Muscle of leg (tissue), 11 donors: ENCODE results near the gene LAMA1. TPM values are rescaled to one million over a fixed set of nuclear protein-coding genes. Genes with fewer than 3 reads are reported as not detected.

Experiments
- DNase-seq: peaks from one replicate; pipeline ENCODE4 v3.0.0; 2013
- H3K27ac ChIP-seq: one replicate; pipeline ENCODE4 v1.5.1; 2013; ENCODE audit warnings: mild to moderate bottlenecking, low read length, control low read depth
- H3K27me3 ChIP-seq: one replicate; pipeline ENCODE4 v1.6.1; 2013; ENCODE audit warnings: low read length; ENCODE audit not compliant: control insufficient read depth, insufficient read depth
- H3K36me3 ChIP-seq: one replicate; pipeline ENCODE4 v1.6.1; 2013; ENCODE audit warnings: low read length; ENCODE audit not compliant: control insufficient read depth, insufficient read depth
- H3K4me1 ChIP-seq: one replicate; pipeline ENCODE4 v1.6.1; 2013; ENCODE audit warnings: low read length; ENCODE audit not compliant: control insufficient read depth, insufficient read depth
- H3K4me3 ChIP-seq: one replicate; pipeline ENCODE4 v1.5.1; 2013; ENCODE audit warnings: low read length, control low read depth
- H3K9me3 ChIP-seq: replicated peaks from 2 replicates; pipeline ENCODE4 v1.6.1; 2013; ENCODE audit warnings: low read depth, low read length; ENCODE audit not compliant: control insufficient read depth
- WGBS: methylation state at CpG from one replicate; pipeline ENCODE4 v1.1.5; 2013; ENCODE audit warnings: missing lambda C conversion rate; ENCODE audit not compliant: insufficient coverage; 5-methylcytosine and 5-hydroxymethylcytosine counted together
- polyA plus RNA-seq, 8 donors: library from polyadenylated mRNA; unstranded; fragments of 120-200 nt; gene quantifications; one replicate each; pipeline versions ENCODE4 v1.2.1 to v1.2.3, GENCODE V29; 2013; ENCODE audit warnings: inconsistent platforms in 1 of 8, low replicate concordance in 1 of 8; ENCODE audit not compliant: insufficient read length in 8 of 8, insufficient read depth in 1 of 8
- total RNA-seq: library from RNA; stranded (reverse); fragments of 120-200 nt; gene quantifications from one replicate; pipeline ENCODE4 v1.2.4, GENCODE V29; 2013

The LAMA1 gene
- total and polyA plus RNA-seq, 9 donors, result 1.2 to 11.1 (median 3.4) TPM

DNA sequence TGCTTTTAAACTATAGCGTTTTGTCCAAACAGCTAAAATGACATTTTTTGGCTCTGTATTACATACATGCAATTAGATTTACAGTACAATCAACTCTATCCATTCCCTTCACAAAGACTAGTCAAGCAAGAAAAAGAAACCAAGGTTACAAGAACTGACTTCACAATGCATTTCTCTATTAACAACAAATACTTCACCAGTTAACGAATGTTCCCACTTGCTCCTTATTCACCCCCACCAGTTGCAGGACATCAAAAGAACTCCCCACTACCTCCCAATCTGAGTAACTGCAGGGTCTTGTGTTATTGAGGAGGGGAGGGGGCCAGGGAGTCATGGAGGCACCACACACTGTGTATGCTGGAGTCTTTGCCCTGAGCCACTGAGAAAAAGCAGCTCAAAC, 34.9 kb downstream of the LAMA1 start:
- H3K4me1 ChIP-seq, result no peaks in the 10 kb centered on the region
- H3K4me3 ChIP-seq, result no peak overlapping the region
- no peaks in the 10 kb centered on the region for H3K9me3 ChIP-seq
- DNase-seq, result no peak
- no peak overlapping the region for H3K27ac ChIP-seq
- 80% methylated on average over 1 of the region's 2 CpGs for WGBS
- no peaks in the 10 kb centered on the region for H3K36me3 ChIP-seq
- H3K27me3 ChIP-seq, result no peaks in the 10 kb centered on the region

DNA sequence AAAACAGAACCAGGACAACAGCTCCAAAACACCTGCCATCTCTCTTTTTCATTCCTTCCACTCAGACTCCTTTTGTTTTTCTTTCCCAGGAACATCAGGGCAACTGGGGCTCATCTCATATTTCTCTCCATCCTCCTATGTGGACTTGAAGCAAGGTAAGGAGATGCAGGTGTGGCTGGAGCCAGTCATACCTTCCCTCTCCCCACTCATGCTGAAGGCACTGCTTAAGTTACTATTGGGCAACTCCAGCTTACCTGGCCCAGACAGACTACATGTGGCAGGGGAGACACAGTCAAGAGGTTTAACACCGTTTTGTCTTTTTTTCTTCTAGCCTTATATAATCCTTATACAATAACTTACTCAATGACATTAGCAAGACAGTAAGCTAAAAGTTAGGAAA, 38.4 kb downstream of the LAMA1 start:
- Histone ChIP-seq H3K9me3 (no peaks in the 10 kb centered on the region), H3K36me3 (no peaks in the 10 kb centered on the region), H3K27me3 (no peaks in the 10 kb centered on the region), H3K4me3 (no peak overlapping the region), H3K4me1 (no peaks in the 10 kb centered on the region), H3K27ac (no peak overlapping the region)
- no CpG with 5 or more reads among the region's 1 CpG for WGBS
- DNase-seq, result no peak

DNA sequence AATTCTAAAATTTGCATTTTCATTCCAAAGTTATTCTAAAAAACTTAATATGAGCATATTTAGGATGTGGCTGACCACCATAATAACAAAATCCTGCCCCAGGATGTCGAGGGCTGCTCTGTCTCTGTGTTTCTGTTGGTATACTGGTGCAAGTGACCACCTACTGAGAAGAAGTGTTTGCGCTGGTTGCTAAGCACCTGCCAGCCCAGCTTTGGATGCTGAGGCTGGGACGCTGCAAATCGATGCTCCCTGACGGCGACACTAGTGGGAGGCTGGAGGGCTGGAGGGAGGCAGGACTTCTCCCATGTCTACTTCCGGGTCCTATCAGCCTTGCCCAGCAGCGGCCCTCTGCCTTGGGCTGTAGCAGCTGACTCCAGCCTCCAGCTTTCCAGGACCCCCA, 45.0 kb downstream of the LAMA1 start:
- no peak overlapping the region for H3K4me3 ChIP-seq
- 76% methylated on average over 5 of the region's 8 CpGs for WGBS
- no peaks in the 10 kb centered on the region for H3K27me3 ChIP-seq
- H3K27ac ChIP-seq, result no peak overlapping the region
- H3K36me3 ChIP-seq, result no peaks in the 10 kb centered on the region
- DNase-seq, result no peak
- peaks cover 2% of the 10 kb centered on the region for H3K9me3 ChIP-seq
- no peaks in the 10 kb centered on the region for H3K4me1 ChIP-seq

DNA sequence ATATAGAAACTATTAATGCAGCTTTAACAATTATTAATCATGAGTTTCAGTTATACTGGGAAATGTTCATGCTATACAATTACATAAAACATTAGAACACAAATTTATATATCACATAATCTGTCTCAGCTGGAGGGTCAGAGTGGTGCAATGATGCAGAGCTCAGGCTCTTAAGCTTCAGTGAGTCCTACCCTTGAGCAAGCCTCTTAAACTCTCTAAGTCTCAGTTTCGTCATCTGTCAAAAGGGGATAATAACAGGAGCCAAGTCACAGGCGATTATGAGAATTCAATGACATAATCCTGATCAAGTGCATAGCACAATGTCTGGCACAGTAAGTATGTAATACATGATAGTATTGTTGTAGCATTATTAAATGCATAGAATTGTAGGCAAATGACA, 46.0 kb downstream of the LAMA1 start:
- WGBS, result 67% methylated on average over 1 of the region's 2 CpGs
- no peak overlapping the region for H3K27ac ChIP-seq

DNA sequence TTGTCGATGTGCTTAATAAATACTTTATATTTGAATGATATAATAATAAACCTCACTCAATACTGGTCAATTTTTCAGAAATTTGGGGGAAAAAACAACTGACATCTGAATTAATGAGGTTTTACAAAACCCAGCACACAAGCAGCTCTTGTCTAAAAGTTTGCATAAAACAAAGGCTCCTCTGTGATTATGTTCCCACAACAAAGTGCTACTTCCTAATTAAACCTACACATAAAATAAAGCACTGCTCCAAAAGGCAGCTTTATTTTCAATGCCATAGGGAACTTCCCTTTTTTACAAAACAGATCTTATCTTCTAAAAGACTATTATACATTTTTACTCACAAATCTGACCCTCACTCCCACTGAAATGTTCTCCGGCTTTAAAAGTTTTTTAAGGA, 47.1 kb downstream of the LAMA1 start:
- no peak for DNase-seq
- H3K4me1 ChIP-seq, result no peaks in the 10 kb centered on the region
- H3K4me3 ChIP-seq, result no peak overlapping the region
- no peaks in the 10 kb centered on the region for H3K27me3 ChIP-seq
- no peak overlapping the region for H3K27ac ChIP-seq
- no peaks in the 10 kb centered on the region for H3K36me3 ChIP-seq
- peaks cover 2% of the 10 kb centered on the region for H3K9me3 ChIP-seq
- whole genome bisulfite sequencing, result no CpG with 5 or more reads among the region's 2 CpGs

More for the DNA sequence above, 46.0 kb downstream of the LAMA1 start:
- H3K9me3 ChIP-seq, result peaks cover 2% of the 10 kb centered on the region
- no peak overlapping the region for H3K4me3 ChIP-seq
- H3K27me3 ChIP-seq, result no peaks in the 10 kb centered on the region
- H3K36me3 ChIP-seq, result no peaks in the 10 kb centered on the region
- DNase-seq, result no peak
- H3K4me1 ChIP-seq, result no peaks in the 10 kb centered on the region

DNA sequence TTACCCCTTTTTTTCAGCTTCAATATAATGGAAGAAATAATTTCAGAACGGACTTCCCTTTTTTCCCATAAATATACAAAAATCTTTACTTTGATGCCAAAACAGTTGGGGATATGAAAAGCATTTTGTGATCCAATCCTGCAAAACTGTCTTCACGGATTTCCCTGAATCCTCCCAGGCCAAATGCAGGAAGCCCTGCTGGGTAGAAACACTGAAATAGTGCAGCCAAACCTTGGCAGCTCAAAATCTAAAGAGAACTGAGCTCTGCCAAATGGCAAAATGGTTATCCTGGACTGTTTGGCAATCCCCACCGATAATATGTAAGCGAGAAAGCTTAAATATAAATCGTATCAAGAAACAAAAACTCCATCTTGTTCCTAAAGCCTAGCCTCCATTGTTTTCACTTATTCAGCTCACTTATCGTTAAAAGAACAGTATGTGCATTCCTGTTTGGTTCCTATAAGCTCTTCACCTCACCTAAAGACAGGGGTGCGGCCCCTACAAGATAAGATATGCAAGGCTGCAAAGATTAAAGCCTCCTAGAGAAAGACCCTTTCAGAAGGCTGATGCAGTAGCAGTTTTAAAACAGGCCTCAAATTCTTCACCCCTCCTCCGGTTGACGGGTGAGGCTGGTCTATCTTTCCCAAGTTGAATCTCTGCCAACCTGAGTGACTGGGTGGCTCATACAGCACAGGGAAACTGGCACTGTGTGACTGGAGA, 48.6 kb downstream of the LAMA1 start:
- DNase-seq, result peak; percentile 49
- WGBS, result 63% methylated on average over 4 of the region's 9 CpGs
- peaks cover 2% of the 10 kb centered on the region for H3K9me3 ChIP-seq

DNA sequence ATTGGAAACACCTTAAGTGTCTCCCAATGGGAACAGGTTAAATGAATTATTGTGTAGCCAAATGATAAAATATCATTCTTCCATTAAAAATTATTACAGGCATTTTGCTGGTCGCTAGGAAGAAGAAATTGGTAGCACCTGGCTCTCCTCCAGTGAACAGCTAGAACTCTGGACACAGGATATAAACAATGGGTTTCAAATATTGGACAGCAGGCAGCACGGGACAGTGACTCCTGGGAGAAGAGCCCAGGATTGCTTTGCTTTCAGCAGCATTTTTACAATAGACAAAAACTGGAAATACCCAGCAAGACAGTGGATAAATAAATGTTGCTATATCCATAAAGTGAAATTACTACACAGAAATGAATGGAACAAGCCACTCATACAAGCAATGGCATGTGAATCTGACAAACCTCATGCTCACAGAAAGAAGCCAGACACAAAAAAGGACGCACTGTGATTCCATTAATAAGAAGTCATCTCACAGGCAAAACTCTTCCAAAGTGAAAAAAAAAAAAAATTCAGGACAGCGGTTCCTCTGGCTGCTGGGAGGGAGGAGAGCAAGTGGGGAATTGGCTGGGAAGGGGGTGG, 50.5 kb downstream of the LAMA1 start:
- H3K9me3 ChIP-seq, result peaks cover 2% of the 10 kb centered on the region
- H3K27me3 ChIP-seq, result no peaks in the 10 kb centered on the region
- H3K27ac ChIP-seq, result no peak overlapping the region
- DNase-seq, result peak; percentile 25
- H3K4me3 ChIP-seq, result no peak overlapping the region
- no peaks in the 10 kb centered on the region for H3K4me1 ChIP-seq
- no peaks in the 10 kb centered on the region for H3K36me3 ChIP-seq
- WGBS, result no CpG with 5 or more reads among the region's 4 CpGs

More for the DNA sequence above, 48.6 kb downstream of the LAMA1 start:
- H3K36me3 ChIP-seq, result no peaks in the 10 kb centered on the region
- no peaks in the 10 kb centered on the region for H3K27me3 ChIP-seq
- H3K27ac ChIP-seq, result no peak overlapping the region
- no peaks in the 10 kb centered on the region for H3K4me1 ChIP-seq
- no peak overlapping the region for H3K4me3 ChIP-seq

DNA sequence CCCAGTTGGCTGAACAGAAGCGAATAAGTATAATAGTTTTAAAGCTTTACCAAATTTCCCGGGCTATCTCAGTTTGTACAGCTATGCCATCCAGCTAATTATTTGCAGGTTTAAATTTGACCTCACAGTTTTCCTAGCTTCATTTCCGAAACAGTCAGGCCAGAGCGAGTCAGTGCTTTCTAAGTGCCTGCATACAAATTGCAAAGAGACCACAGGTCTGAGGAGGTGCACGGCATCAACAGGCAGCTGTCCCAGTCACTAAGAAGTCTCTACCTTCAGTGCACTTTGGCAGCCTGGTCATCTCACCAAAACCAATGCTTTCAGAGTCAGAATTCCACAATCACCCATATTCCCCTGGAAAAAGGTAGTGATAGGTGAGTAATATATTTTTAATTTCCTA, 51.9 kb downstream of the LAMA1 start:
- 85% methylated on average over 4 of the region's 5 CpGs for WGBS
- no peak overlapping the region for H3K4me3 ChIP-seq
- H3K4me1 ChIP-seq, result no peaks in the 10 kb centered on the region
- H3K36me3 ChIP-seq, result no peaks in the 10 kb centered on the region
- DNase-seq, result no peak
- H3K27ac ChIP-seq, result no peak overlapping the region
- no peaks in the 10 kb centered on the region for H3K27me3 ChIP-seq
- H3K9me3 ChIP-seq, result peaks cover 2% of the 10 kb centered on the region

DNA sequence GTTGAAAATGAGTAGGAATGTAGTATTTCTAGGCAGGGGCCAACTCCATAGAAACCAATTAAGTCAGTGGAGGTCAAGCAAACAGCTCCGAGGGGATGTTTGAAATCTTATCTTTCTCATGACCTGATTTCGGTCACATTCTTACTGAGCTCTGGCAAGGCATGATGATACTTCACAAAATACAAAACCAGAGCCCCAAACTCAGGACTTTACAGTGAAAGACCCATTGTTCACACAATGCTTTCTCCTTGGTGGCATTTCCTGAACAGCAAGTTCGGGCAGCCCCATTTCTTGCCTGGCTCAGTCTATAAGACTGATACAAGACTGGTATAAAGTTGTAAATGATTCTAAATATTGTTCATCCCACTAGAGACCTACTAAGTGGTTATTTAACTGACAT, 53.3 kb downstream of the LAMA1 start:
- Histone ChIP-seq H3K4me3 (no peak overlapping the region), H3K27ac (no peak overlapping the region), H3K27me3 (no peaks in the 10 kb centered on the region), H3K9me3 (peaks cover under 1% of the 10 kb centered on the region), H3K36me3 (no peaks in the 10 kb centered on the region), H3K4me1 (no peaks in the 10 kb centered on the region)
- no peak for DNase-seq
- 75% methylated on average over 1 of the region's 3 CpGs for WGBS

DNA sequence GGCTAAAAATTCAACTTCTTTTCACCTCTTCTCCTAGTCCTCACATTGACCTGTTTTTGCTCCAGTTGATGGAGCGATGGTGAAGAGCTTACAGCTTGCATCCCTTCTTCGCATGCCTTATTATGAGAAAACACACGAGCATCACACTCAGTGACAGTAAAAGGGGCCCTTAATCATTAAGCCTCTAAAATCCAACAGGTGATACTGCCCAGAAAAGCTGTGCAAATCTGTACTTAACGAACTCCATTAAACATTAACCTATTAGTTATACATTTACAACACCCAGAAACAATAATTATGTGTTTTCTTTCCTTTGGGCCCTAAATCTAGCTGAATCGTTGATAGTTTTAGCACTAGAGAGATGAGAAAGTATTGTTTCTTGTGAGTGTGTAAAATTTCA, 54.8 kb downstream of the LAMA1 start:
- Histone ChIP-seq H3K9me3 (no peaks in the 10 kb centered on the region), H3K4me1 (no peaks in the 10 kb centered on the region), H3K4me3 (no peak overlapping the region), H3K36me3 (no peaks in the 10 kb centered on the region), H3K27me3 (no peaks in the 10 kb centered on the region), H3K27ac (no peak overlapping the region)
- DNase-seq, result no peak
- WGBS, result 100% methylated on average over 1 of the region's 5 CpGs
